ENCODE measurements around the gene MYO1C.

MYO1C gene

DNA sequence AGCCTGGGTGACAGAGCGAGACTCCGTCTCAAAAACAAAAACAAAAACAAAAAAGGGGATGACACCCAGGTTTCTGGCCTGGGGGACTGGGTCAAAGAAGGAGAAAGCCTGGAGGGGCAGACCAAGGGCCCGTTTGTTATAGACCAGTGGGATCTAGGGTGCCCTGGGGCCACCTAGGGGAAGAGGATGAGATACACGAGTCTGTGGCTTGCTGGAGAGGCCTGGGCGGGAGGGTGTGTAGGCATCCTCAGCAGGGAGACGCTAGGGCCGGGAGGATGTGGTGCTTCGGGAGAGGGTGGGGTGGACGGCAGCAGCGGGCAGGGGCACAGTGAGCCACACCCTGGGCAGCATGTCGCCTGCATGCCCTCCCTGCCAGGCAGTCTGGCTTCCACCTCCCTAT lies 19.3 kb downstream of the MYO1C start:
- Histone ChIP-seq H2BK12ac (ENCODE audit: low read length) (no peak overlapping the region), H2BK120ac (ENCODE audit: insufficient read depth, low read length, poor library complexity) (no peak overlapping the region), H2AFZ (ENCODE audit: insufficient read depth, low read length, poor library complexity) (no peak overlapping the region), H3K4me3 (ENCODE audit: low read depth, low read length) (no peak overlapping the region), H3K4me1 (ENCODE audit: control insufficient read depth in 1 of 2, insufficient read depth in 2 of 2, low read length in 2 of 2) (peaks cover 4 to 5% of the 10 kb centered on the region in 2 experiments), H3K18ac (ENCODE audit: low read length) (no peak overlapping the region), H4K12ac (ENCODE audit: low read depth, low read length) (no peak overlapping the region), H4K91ac (ENCODE audit: low read depth, low read length) (no peak overlapping the region), H3K4me2 (ENCODE audit: low read length) (no peak overlapping the region), H4K8ac (ENCODE audit: low read depth, low read length) (no peak overlapping the region), H3K4ac (ENCODE audit: low read depth, low read length) (no peak overlapping the region), H3K9ac (ENCODE audit: low read length) (no peak overlapping the region), H3K9me3 (ENCODE audit: insufficient read depth, low read depth, low read length) (peaks cover 3% of the 10 kb centered on the region), H3K36me3 (ENCODE audit: control insufficient read depth in 1 of 2, insufficient read depth in 2 of 2, low read length in 2 of 2) (peaks cover 92 to 93% of the 10 kb centered on the region in 2 experiments), H3K23ac (ENCODE audit: low read length) (no peak overlapping the region), H3K27ac (ENCODE audit: low read depth, low read length) (no peak overlapping the region), H2AK5ac (ENCODE audit: low read length) (no peak overlapping the region), H3K79me1 (ENCODE audit: low read length) (no peaks in the 10 kb centered on the region), H3K14ac (ENCODE audit: low read length) (no peak overlapping the region), H3K79me2 (ENCODE audit: control insufficient read depth, insufficient read depth, low read length, poor library complexity) (no peaks in the 10 kb centered on the region), H2BK5ac (ENCODE audit: low read depth, low read length, poor library complexity) (no peak overlapping the region), H3K27me3 (ENCODE audit: insufficient read depth, low read length) (no peaks in the 10 kb centered on the region)
- DNase-seq, result no peak
- WGBS (ENCODE audit: extremely low coverage, insufficient coverage, insufficient read length), result no CpG with 5 or more reads among the region's 11 CpGs

DNA sequence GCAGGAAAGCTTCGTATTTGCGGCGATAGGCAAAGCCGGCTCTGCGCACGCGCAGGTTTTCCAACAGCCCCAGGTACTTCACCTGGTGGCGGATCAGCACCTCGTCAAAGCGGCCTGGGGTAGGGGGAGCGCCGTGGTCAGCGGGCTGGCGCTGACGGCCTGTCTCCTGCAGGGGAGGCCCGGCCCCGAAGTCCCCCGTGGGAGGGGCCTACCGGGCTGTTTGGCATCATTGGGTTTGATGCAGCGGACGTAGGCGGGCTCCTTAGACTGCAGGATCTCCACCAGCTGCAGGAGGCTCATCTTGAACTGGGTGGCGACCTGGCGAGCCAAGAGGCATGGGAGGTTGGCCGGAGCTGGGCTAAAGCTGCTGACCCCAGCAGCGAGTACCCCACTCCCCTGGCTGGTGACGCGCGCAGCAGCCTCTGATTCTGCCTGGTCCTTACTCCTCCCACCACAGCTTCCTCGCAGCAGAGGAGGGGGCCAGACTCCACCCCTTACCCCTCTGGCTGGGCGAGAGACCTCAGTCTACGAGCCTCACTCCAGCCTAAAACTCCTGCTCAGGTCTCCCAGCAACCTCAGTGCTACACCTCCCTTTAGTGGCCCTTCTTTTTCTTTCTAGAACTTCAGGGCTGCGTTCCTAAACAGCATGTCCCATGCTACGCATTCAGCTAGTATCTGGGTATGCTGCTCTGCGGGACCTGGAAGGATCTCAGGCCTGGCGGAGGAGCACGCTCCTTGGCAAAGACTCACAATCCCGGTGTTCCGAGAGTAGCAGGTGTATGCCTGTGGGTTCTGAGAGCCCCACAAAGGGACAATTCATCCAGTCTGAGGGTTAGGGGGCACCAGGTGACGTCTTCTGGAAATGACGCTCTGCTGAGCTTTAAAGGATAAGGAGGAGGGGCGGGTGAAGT lies 20.3 kb downstream of the MYO1C start:
- no peak overlapping the region for H3K4me3 ChIP-seq (ENCODE audit: low read depth, low read length)
- H2AK5ac ChIP-seq (ENCODE audit: low read length), result no peak overlapping the region
- H4K91ac ChIP-seq (ENCODE audit: low read depth, low read length), result no peak overlapping the region
- no peaks in the 10 kb centered on the region for H3K79me1 ChIP-seq (ENCODE audit: low read length)
- H3K79me2 ChIP-seq (ENCODE audit: control insufficient read depth, insufficient read depth, low read length, poor library complexity), result no peaks in the 10 kb centered on the region
- no peaks in the 10 kb centered on the region for H3K27me3 ChIP-seq (ENCODE audit: insufficient read depth, low read length)
- no peak overlapping the region for H3K18ac ChIP-seq (ENCODE audit: low read length)
- no peak overlapping the region for H3K9ac ChIP-seq (ENCODE audit: low read length)
- no peak overlapping the region for H2BK120ac ChIP-seq (ENCODE audit: insufficient read depth, low read length, poor library complexity)
- H3K9me3 ChIP-seq (ENCODE audit: insufficient read depth, low read depth, low read length), result peaks cover 3% of the 10 kb centered on the region
- no CpG with 5 or more reads among the region's 42 CpGs for WGBS (ENCODE audit: extremely low coverage, insufficient coverage, insufficient read length)
- no peak overlapping the region for H2AFZ ChIP-seq (ENCODE audit: insufficient read depth, low read length, poor library complexity)
- H4K12ac ChIP-seq (ENCODE audit: low read depth, low read length), result no peak overlapping the region
- H2BK12ac ChIP-seq (ENCODE audit: low read length), result no peak overlapping the region
- no peak overlapping the region for H4K8ac ChIP-seq (ENCODE audit: low read depth, low read length)
- H3K14ac ChIP-seq (ENCODE audit: low read length), result no peak overlapping the region
- H3K4me1 ChIP-seq (ENCODE audit: control insufficient read depth in 1 of 2, insufficient read depth in 2 of 2, low read length in 2 of 2), result peaks cover 4 to 6% of the 10 kb centered on the region in 2 experiments
- H2BK5ac ChIP-seq (ENCODE audit: low read depth, low read length, poor library complexity), result no peak overlapping the region
- no peak for DNase-seq
- peaks cover 90 to 92% of the 10 kb centered on the region in 2 experiments for H3K36me3 ChIP-seq (ENCODE audit: control insufficient read depth in 1 of 2, insufficient read depth in 2 of 2, low read length in 2 of 2)
- H3K23ac ChIP-seq (ENCODE audit: low read length), result no peak overlapping the region
- no peak overlapping the region for H3K27ac ChIP-seq (ENCODE audit: low read depth, low read length)
- no peak overlapping the region for H3K4ac ChIP-seq (ENCODE audit: low read depth, low read length)
- no peak overlapping the region for H3K4me2 ChIP-seq (ENCODE audit: low read length)

DNA sequence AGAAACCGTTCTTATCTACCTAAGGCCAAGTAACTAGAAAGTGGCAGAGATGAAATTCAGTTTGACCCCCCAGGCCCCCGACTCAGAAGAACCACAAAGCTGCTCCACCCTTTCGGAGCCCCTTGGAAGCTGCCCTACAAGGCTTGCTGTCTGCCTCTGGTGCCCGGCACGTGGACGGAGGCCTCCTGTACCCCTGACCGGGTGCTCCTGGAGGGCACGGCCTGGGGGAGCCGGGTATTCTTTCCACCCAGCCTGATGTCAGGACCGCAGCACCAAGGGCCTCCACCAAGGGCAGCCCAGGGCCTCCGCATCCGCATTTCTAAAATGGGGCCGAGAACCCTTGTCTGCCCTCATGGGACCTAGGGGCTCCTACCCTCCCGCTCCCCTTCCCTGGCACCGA lies 21.0 kb downstream of the MYO1C start:
- H3K36me3 ChIP-seq (ENCODE audit: control insufficient read depth in 1 of 2, insufficient read depth in 2 of 2, low read length in 2 of 2), result peaks cover 90 to 93% of the 10 kb centered on the region in 2 experiments
- no CpG with 5 or more reads among the region's 15 CpGs for WGBS (ENCODE audit: extremely low coverage, insufficient coverage, insufficient read length)
- DNase-seq, result no peak

DNA sequence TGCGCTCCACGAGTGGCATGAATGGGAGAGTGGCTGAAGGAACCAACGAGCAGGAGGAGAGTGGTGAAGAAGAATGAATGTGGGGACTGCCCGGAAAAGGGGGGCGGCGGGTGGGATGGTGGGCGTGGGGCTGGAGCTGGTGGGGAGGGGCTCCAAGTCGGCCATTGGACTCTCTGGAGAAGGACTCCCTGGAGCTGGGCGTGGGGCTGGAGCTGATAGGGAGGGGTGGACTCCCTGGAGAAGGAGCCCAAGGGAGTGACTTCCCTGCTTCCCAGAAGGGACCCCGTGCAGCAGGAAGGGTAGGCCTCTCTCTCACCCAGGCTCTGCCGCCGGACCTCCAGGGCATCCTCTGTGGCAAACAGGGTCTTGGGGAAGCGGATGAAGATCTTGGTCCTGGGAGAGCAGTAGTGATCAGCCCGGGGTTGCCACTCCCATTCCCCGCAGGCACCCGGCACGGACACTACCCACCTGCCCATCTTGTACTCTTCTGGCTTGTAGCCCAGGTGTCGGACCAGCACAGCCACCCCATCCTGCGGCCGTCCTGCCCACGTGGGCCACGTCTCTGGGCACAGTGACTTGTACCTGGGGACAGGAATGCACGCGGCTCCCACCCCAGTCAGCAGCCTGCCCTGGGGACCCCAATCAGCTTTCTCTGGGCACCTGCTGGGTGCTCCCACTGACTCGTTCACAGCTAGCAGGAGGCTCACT lies 21.6 kb downstream of the MYO1C start:
- H3K18ac ChIP-seq (ENCODE audit: low read length), result no peak overlapping the region
- no peak overlapping the region for H3K23ac ChIP-seq (ENCODE audit: low read length)
- H3K36me3 ChIP-seq (ENCODE audit: control insufficient read depth in 1 of 2, insufficient read depth in 2 of 2, low read length in 2 of 2), result peaks cover 88 to 93% of the 10 kb centered on the region in 2 experiments
- no peak overlapping the region for H2BK5ac ChIP-seq (ENCODE audit: low read depth, low read length, poor library complexity)
- H4K8ac ChIP-seq (ENCODE audit: low read depth, low read length), result no peak overlapping the region
- H3K4me3 ChIP-seq (ENCODE audit: low read depth, low read length), result no peak overlapping the region
- H3K9ac ChIP-seq (ENCODE audit: low read length), result no peak overlapping the region
- peaks cover 3% of the 10 kb centered on the region for H3K9me3 ChIP-seq (ENCODE audit: insufficient read depth, low read depth, low read length)
- H3K14ac ChIP-seq (ENCODE audit: low read length), result no peak overlapping the region
- no peak overlapping the region for H3K27ac ChIP-seq (ENCODE audit: low read depth, low read length)
- H2BK120ac ChIP-seq (ENCODE audit: insufficient read depth, low read length, poor library complexity), result no peak overlapping the region
- H4K91ac ChIP-seq (ENCODE audit: low read depth, low read length), result no peak overlapping the region
- no peaks in the 10 kb centered on the region for H3K79me2 ChIP-seq (ENCODE audit: control insufficient read depth, insufficient read depth, low read length, poor library complexity)
- no peak overlapping the region for H3K4ac ChIP-seq (ENCODE audit: low read depth, low read length)
- no peak overlapping the region for H3K4me2 ChIP-seq (ENCODE audit: low read length)
- WGBS (ENCODE audit: extremely low coverage, insufficient coverage, insufficient read length), result no CpG with 5 or more reads among the region's 25 CpGs
- DNase-seq, result no peak
- no peak overlapping the region for H2BK12ac ChIP-seq (ENCODE audit: low read length)
- no peaks in the 10 kb centered on the region for H3K27me3 ChIP-seq (ENCODE audit: insufficient read depth, low read length)
- no peak overlapping the region for H2AFZ ChIP-seq (ENCODE audit: insufficient read depth, low read length, poor library complexity)
- peaks cover 4 to 6% of the 10 kb centered on the region in 2 experiments for H3K4me1 ChIP-seq (ENCODE audit: control insufficient read depth in 1 of 2, insufficient read depth in 2 of 2, low read length in 2 of 2)
- H3K79me1 ChIP-seq (ENCODE audit: low read length), result no peaks in the 10 kb centered on the region
- no peak overlapping the region for H2AK5ac ChIP-seq (ENCODE audit: low read length)
- H4K12ac ChIP-seq (ENCODE audit: low read depth, low read length), result no peak overlapping the region

More for the DNA sequence above, 21.0 kb downstream of the MYO1C start:
- Histone ChIP-seq H4K8ac (ENCODE audit: low read depth, low read length) (no peak overlapping the region), H3K18ac (ENCODE audit: low read length) (no peak overlapping the region), H2BK120ac (ENCODE audit: insufficient read depth, low read length, poor library complexity) (no peak overlapping the region), H3K4me1 (ENCODE audit: control insufficient read depth in 1 of 2, insufficient read depth in 2 of 2, low read length in 2 of 2) (peaks cover 4 to 6% of the 10 kb centered on the region in 2 experiments), H3K27me3 (ENCODE audit: insufficient read depth, low read length) (no peaks in the 10 kb centered on the region), H3K79me1 (ENCODE audit: low read length) (no peaks in the 10 kb centered on the region), H3K4me3 (ENCODE audit: low read depth, low read length) (no peak overlapping the region), H4K91ac (ENCODE audit: low read depth, low read length) (no peak overlapping the region), H4K12ac (ENCODE audit: low read depth, low read length) (no peak overlapping the region), H2BK5ac (ENCODE audit: low read depth, low read length, poor library complexity) (no peak overlapping the region), H3K79me2 (ENCODE audit: control insufficient read depth, insufficient read depth, low read length, poor library complexity) (no peaks in the 10 kb centered on the region), H3K23ac (ENCODE audit: low read length) (no peak overlapping the region), H2AFZ (ENCODE audit: insufficient read depth, low read length, poor library complexity) (no peak overlapping the region), H3K9me3 (ENCODE audit: insufficient read depth, low read depth, low read length) (peaks cover 3% of the 10 kb centered on the region), H3K14ac (ENCODE audit: low read length) (no peak overlapping the region), H3K4ac (ENCODE audit: low read depth, low read length) (no peak overlapping the region), H2BK12ac (ENCODE audit: low read length) (no peak overlapping the region), H3K27ac (ENCODE audit: low read depth, low read length) (no peak overlapping the region), H3K9ac (ENCODE audit: low read length) (no peak overlapping the region), H3K4me2 (ENCODE audit: low read length) (no peak overlapping the region), H2AK5ac (ENCODE audit: low read length) (no peak overlapping the region)
